Ammon's horn (tissue), 1 donor: ENCODE results near the gene ADAMTS7.
"Not testable (repeated sequence)": the region's sequence is repeated elsewhere in the genome, so short reads cannot be mapped to it uniquely, and the experiment has no call there.

Source experiments
- DNase-seq: peaks from one replicate; pipeline ENCODE4 v3.0.0-alpha.2; 2016; ENCODE audit warnings: low spot score

The ADAMTS7 gene

GRCh38 chr15:78764340-78765153 lies 46.7 kb downstream of the ADAMTS7 start:
- not testable (repeated sequence) for DNase-seq

- DNase-seq = no peak
These were observed 47.4 kb downstream of the ADAMTS7 start for GRCh38 chr15:78763796-78764241.

GRCh38 chr15:78762985-78763795 lies 48.1 kb downstream of the ADAMTS7 start:
- no peak for DNase-seq

- not testable (repeated sequence) for DNase-seq
These were observed 48.8 kb downstream of the ADAMTS7 start for GRCh38 chr15:78762386-78762961.

GRCh38 chr15:78761891-78762385 lies 49.3 kb downstream of the ADAMTS7 start:
- no peak for DNase-seq

- DNase-seq = not testable (repeated sequence)
These were observed 49.8 kb downstream of the ADAMTS7 start for GRCh38 chr15:78761475-78761874.

- DNase-seq = no peak
These were observed 50.2 kb downstream of the ADAMTS7 start for GRCh38 chr15:78761020-78761419.

GRCh38 chr15:78760091-78760882 lies 51.0 kb downstream of the ADAMTS7 start:
- peak; percentile 55 for DNase-seq

- not testable (repeated sequence) for DNase-seq
These were observed 51.8 kb downstream of the ADAMTS7 start for GRCh38 chr15:78759361-78759998.

- DNase-seq = not testable (repeated sequence)
These were observed 52.6 kb downstream of the ADAMTS7 start for GRCh38 chr15:78758486-78759200.

- not testable (repeated sequence) for DNase-seq
These were observed 53.2 kb downstream of the ADAMTS7 start for GRCh38 chr15:78758084-78758483.

- no peak for DNase-seq
These were observed 53.7 kb downstream of the ADAMTS7 start for GRCh38 chr15:78757636-78757905.

- DNase-seq = peak; percentile 79
These were observed 54.3 kb downstream of the ADAMTS7 start for GRCh38 chr15:78756781-78757635.

- DNase-seq = not testable (repeated sequence)
These were observed 55.2 kb downstream of the ADAMTS7 start for GRCh38 chr15:78755900-78756591.

GRCh38 chr15:78754637-78755280 lies 56.5 kb downstream of the ADAMTS7 start:
- DNase-seq = not testable (repeated sequence)

- not testable (repeated sequence) for DNase-seq
These were observed 57.3 kb downstream of the ADAMTS7 start for GRCh38 chr15:78753751-78754535.

- DNase-seq = not testable (repeated sequence)
These were observed 58.0 kb downstream of the ADAMTS7 start for GRCh38 chr15:78753359-78753659.
